Stimulated activated CD8-positive, alpha-beta memory T cell treated with anti-CD3 and anti-CD28 coated beads, Interleukin-4, amount 100 ng/mL, for 48 hours (primary cell): ENCODE measurements around the gene APOL3.
"Not testable (repeated sequence)": the region's sequence is repeated elsewhere in the genome, so short reads cannot be mapped to it uniquely, and the experiment has no call there.

Experiments
- DNase-seq: peaks from one replicate; pipeline ENCODE4 v3.0.0-alpha.2; 2020

APOL3 gene

DNA sequence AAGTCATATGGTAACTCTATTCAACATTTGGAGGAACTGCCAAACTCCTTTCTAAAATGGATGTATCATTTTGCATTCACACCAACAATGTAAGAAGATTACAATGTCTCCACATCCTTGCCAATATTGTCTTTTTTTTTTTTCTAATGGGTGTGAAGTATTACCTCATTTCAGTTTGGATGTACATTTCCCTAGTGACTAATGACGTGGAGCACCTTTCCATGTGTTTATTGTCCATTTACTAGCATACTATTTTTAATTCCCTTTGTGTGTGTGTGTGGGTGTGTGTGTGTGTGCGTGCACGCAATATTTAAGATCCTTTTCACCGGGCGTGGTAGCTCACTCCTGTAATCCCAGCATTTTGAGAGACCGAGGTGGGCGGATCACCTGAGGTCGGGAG is 62.7 kb downstream of the APOL3 start:
- DNase-seq, result no peak

DNA sequence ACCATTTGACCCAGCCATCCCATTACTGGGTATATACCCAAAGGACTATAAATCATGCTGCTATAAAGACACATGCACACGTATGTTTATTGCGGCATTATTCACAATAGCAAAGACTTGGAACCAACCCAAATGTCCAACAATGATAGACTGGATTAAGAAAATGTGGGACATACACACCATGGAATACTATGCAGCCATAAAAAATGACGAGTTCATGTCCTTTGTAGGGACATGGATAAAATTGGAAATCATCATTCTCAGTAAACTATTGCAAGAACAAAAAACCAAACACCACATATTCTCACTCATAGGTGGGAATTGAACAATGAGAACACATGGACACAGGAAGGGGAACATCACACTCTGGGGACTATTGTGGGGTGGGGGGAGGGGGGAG is 69.8 kb downstream of the APOL3 start:
- DNase-seq, result not testable (repeated sequence)
